C1 segment of cervical spinal cord (tissue), 14 donors: Measurements from ENCODE around the gene PRKAR1A.
"Not testable (repeated sequence)": the region's sequence is repeated elsewhere in the genome, so short reads cannot be mapped to it uniquely, and the experiment has no call there.

ENCODE experiments used
- DNase-seq, 14 donors: peaks; one replicate each; lab custom pipeline; 2025; lab: John Stamatoyannopoulos, UW

The PRKAR1A gene

DNA sequence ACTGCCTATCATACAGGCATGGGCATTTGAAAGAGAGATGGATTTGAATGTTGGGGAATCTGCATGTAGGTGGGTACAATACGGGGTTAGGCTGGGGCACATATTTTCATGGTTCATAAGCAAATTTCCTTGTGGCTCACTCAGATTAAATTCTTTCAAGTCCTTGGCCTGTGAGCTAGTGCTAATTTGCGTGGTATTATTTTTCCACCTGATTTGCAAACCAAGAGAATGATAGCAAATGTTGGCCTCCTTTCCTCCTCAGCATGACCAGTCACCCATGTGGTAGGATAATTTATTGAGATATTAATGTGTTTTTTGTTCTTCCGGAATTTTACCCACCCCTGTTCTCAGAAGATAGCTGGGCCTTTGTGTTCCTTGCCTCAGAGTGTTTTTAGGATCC, 66.0 kb downstream of the PRKAR1A start:
- no peak for DNase-seq

DNA sequence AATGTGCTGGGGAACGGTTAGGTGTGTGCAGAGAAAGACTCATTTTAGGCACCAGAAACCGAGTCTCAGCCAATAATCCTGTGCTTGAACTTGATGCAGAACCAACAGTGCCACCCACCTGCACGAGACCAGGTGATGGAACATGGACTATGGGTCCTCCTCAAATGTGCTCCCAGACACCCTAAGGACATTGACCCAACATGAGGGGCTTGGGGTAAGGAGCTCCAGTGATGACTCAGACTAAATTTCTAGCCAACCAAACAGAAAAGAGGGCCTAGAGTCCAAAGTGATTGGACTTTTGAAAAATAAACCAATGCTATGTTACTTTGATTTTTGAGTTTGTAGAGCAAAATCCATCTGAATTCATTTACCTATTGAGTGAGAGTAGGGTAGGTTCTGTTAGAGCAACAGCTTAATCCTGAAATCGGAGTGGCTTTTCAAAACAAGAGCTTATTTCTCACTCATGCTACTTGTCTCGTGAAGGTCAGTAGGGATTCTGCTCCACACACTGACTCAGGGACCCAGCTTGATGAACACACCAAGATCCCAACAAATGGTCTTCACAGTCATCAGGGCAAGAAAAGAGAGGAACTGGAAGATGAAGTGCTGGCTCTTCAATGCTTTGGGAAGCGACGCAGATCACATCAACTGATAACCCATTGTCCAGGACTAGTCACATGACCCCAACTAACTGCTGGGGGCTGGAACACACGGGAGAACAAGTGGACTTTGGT, 67.1 kb downstream of the PRKAR1A start:
- no peak for DNase-seq

DNA sequence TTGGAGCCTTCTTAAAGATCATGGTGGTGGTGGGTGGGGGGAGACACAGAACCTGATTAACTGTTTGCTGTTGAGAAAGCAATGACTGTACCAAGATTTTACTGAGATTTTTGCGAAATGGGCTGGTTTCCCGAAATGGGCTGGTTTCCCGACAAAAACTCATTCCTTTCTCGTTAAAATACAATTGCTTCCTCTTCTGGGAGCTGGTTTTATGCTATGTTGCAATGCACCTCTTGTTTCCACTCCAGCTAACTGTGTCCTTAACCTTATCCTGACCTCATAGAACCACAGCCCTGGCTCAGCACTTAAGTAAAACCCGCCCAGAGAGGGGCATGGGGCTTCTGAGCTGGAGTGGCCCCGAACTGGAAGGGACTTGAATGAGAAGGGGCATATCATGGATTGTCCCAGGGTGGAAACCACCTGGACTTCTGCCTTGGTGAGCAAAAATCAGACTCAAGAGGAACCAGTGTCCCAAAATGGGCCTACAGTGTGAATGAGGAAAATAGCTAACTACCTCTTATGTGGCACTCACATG, 68.1 kb downstream of the PRKAR1A start:
- peak in 2 of 14 donors; percentile 2 to 9 for DNase-seq

DNA sequence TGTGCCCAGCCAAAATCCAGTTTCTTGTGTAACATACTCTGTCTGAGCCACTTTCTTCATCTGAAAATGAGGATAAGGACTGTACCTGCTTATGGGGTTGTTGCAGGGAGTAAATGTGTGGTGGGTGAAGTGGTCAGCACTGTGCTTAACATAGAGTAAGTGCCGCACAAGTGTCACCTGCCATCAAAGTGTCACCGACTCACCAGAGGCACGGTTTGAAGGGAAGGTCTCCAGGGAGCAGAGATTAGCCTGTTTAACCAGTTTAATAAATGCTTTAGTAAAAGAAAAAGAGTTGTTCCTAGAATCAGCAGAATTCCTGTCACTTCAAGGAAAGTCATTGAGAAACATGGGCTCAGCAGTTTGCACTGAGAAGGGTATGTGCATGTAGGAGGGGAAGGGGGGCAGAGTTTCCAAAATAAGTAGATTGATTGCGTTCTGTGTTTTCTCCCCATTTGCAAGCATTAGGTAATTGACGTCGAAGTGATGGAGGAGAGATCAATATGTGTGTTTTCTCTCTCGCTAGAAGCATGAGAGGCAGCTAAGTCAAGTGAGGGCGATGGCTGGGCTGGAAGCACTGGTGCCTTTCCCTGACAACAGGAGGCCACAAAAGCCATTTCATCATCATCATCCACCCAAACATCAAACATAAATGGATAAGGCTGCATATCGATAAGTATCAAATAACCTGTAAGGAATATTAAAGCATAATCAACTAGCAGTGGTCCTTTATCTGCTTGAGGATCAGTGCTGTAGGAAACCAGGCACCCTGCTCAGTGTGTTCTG, 69.8 kb downstream of the PRKAR1A start:
- no peak for DNase-seq

DNA sequence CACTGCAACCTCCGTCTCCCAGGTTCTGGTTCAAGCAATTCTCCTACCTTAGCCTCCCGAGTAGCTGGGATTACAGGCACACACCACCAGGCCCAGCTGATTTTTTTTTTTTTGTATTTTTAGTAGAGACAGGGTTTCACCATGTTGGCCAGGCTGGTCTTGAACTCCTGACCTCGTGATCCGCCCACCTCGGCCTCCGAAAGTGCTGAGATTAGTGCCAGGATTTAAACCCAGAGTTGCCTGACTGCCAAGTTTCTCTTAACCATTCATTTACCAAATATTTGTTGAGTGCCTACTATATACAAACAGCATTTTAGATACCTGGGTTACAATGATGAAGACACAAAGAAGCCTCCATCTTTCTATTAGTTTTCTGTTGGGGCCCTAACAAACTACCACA, 70.6 kb downstream of the PRKAR1A start:
- not testable (repeated sequence) for DNase-seq

DNA sequence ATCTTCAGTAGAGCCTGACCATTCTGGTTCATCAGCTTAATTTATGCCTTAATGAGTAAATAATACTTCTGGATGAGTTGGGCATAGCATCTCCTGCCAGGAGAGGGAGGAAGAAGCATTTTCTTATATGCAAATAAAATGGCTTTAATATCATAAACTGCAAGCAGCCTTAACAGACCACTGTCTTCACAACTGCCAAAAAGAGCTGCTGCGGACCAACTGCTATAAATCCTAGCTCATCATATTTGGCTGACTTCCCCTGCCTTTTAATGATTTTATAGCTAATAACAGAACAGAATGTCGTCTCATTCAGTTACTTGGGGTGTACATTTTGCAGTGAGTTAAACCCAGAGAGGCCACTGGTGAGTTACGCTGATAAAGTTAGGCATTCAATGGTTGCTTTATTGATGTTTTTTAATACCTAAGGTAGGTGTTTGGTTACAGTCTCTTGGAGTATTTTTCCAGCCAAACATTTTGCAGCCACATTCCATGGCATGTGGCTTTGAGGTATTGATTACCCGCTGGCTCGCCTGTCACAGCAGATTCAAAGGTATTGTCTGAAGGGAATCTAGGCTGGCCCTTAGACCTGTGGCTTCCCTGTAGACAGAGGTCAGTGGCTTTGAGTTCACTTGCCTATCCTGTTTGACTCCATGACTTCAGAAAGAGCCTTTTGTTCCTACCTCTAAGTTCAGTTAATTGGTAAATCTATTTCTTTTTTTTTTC, 72.5 kb downstream of the PRKAR1A start:
- DNase-seq = no peak

DNA sequence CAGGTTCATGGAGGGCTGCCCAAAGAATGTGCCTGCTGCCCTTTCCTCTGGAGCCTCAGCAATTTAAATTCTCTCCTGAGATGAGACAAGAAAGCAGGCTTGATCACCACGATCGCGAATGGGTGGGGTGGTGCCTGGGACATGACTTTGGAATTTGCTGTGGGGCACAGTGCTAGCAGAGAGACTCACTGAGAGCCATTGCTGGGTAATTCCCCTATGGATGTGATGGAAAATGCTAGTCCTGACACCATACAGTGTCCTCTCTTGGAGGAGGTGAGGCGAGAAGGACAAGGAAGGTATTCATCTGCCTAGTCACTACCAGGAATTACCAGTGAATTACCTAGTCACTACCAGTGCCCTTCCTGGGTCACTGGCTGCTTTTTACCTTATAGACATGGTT, 73.4 kb downstream of the PRKAR1A start:
- no peak for DNase-seq

DNA sequence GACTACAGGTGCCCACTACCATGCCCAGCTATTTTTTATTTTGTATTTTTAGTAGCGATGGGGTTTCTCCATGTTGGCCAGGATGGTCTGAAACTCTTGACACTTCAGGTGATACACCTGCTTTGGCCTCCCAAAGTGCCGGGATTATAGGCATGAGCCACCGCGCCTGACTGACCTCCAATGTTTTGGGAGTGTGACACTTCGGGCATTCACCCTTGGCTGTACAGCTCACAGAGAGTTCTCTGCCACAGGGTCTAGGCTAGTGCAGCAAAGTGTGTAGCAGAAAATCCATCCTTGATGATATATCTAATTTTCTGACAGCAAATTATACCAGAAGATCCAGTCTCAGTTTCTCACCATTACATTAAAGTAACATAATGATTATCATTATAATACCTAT, 74.8 kb downstream of the PRKAR1A start:
- DNase-seq = no peak

DNA sequence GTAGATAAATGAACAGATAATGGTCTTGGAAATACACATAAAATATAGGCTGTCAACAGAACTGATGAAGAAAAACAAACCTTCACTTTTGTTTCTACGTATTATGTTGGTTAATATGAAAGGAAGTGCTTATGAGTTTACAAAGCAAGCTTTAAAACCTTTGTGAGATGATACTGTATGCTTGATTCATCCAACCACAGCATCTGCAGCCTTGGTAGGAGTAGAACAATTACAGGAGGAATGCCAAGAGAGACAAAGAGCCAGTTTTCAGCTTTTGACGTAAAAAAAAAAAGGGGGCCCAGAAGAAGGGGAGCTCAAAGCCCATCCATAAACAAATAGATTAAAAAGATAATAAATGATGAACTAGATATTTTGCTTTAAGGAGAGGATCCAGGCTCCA, 75.6 kb downstream of the PRKAR1A start:
- DNase-seq = no peak

DNA sequence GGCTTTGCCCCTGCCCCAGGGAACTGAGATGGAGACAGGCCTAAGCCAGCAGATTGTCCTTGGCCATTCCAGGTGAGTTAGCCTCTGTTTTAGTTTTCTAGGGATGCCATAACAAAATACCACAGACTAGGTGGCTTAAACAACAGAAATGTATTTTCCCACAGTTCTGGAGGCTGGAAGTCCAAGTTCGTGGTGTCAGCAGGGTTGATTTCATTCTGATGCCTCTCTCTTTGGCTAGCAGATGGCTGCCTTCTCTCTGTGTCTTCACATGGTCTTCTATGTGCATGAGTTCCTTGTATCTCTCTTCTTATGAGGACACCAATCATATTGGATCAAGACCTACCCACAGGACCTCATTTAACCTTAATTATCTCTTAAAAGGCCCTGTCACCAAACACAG, 76.1 kb downstream of the PRKAR1A start:
- no peak for DNase-seq

DNA sequence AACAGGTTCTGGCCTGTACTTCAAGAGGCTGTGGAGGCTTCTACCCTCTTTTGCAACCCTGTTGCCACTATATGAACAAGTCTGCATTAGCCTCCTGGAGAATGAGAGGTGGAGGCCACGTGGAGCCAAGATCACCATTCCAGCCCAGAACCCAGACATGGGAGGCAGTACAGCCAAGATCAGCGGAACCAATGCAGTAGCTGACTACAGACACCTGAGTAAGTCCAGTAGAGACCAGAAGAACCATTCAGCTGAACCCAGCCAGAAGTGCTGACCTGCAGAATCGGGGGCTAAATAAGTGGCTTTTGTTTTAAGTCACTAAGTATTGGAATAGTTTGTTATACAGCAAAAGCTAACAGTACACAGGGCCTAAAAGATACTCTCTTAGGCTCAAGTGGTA, 76.9 kb downstream of the PRKAR1A start:
- no peak for DNase-seq

DNA sequence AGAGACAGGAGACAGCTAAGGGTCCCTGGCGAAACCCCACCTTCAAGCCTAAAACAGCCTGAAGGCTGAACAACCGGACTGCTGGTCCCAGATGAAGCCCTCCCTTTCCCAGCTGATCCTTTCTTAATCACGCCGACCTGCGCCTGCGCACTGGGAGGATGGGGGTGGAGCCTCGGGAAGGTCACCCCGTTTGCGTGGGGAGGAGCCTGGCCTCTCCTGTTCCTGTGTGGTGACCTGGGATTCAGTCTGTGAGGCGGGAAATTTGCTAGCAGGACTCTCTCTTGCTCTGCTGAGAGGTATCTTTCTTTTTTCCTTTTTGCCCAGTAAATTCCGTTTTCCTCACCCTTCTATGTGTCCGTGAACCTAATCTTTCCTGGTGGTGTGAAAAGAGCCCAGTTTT, 79.4 kb downstream of the PRKAR1A start:
- peak in 2 of 14 donors; percentile 2 to 15 for DNase-seq

DNA sequence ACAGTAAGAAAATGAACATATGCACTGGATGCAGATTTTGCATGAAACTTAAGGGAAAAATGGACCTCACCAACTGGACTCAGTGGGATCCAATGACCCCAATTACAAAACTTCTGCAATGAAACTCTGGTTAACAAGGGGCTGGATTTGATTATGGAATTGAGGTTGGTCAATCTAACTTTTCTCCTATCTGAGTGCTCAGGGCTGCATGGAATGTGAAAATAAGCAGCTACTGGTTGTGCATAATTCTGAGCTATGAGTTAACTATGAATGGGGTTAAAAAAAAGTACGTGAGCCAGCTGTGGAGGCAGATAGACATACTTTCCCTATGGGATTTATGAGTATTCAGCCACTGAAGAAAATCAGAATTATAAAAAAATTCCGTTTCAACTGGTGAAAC, 79.8 kb downstream of the PRKAR1A start:
- DNase-seq = no peak

DNA sequence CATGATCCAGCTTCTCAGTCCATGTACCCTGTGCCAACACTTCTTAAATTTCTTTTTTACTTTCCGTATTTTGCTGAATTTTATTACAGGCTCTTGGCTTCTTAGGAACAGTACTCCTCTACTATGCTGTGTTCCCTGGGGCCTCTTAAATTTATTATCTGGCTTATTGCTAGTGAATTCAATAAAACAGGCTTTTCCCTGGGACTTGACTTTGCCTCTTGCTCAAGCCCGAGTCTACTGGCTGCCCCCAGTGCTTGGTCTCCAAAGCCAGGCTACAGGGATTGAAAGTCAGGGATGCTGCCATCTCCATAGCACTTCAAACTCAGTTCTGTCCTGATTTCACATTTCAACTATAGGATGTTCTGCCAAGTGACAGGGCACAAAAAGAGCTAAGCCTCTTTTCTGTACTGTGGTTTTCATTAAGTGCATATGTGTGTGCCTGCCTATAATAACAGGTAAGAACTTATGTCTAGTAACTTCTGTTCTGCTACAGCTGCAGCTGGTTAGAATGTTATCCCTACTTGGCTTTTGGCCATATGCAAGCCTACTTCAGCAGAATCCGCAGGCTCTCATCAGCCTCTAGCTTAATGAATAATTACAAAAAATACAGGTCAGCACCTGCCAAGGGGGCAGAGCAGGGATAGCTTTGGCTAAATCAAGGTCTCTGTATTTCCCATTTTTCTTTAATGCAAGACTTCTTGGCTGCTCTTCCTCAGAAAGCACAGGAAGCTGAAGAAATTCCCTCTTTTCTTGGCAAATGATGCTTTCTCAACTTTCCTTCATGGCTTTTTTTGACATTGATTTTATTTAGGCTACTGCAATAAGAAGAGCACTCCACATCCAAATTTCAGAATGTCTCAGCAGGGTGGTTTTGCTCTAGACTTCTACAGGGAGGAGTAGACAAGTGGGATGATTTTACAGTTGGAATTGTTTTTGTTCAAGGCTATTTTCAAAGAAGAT, 80.7 kb downstream of the PRKAR1A start:
- DNase-seq = no peak

DNA sequence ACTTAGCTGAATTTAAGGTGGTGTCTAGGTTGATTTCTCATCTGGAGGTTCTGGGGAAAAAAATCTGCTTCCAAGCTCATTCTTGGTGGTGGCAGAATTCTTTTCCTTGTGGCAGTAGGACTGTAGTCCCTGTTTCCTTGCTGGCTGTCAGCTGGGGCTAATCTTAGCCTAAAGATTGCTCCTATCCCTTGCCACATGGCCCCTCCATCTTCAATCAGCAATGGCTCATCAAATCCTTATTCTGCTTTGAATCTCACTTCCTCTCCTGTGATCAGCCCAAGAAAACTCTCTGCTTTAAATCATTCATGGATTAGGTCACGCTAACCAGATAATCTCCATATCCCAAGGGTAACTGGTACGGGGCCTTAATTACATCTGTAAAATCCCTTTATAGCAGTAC, 82.3 kb downstream of the PRKAR1A start:
- DNase-seq = no peak

DNA sequence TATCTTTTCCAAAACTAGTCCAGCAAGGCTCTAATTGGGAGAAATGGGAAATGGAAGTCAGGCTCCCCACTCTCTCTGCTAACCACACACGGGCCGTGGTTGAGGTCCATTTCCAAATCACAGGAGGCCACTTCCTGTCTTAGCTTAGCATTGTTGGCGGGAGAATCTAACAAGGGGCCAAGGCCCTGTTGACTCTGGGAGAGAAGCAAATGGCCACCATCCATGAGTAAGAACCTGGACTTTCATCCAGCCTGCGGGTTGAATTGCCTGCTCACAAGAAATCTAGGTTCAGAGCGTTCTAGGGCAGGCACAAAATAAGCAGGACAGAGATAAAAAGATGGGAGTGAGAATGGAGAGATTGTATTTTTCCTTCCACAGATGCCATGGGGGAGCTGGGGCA, 83.3 kb downstream of the PRKAR1A start:
- no peak for DNase-seq

DNA sequence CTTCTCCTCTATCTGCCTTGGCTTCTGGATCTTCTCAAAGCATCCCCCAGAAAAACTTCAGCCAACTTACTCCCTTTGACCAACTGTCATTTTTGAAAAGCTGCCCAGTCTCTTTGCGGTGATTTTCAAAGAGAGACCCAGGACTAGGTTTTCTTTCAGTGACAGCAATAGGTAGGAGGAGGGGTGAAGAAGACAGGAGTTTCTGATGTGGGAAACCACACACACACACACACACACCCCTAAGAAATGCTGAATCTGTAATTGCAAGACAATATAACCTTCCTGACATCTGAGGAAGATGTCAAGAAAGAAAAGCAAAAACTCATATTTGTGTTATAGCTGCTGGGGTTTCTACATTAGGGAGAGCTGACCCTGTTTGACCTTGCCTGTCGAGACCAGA, 83.8 kb downstream of the PRKAR1A start:
- no peak for DNase-seq

DNA sequence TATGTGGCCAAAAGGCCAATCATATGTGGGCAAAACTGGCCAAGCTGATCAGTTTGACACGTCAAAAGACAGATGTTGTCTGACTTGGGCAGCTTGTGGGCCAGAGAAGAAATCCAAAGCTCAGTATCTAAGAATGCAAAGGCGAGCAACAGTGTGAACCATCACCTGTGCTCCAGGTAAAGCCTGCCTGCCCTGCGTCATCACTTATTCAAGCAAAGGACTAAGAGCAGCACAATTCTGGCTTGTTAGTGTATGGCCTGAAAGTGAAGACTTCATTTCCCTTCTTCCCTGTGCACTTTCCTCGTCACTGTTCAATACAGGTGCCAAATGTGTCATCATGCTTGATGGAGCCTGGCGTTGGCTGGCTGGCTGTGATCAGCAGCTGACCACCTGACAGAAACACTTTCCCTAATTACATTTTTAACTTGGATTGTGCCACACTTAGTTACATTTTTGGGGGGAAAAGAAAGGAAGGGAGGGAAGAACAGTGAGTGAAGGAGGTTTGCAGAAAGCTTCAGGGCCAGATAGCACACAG, 84.2 kb downstream of the PRKAR1A start:
- DNase-seq = no peak

DNA sequence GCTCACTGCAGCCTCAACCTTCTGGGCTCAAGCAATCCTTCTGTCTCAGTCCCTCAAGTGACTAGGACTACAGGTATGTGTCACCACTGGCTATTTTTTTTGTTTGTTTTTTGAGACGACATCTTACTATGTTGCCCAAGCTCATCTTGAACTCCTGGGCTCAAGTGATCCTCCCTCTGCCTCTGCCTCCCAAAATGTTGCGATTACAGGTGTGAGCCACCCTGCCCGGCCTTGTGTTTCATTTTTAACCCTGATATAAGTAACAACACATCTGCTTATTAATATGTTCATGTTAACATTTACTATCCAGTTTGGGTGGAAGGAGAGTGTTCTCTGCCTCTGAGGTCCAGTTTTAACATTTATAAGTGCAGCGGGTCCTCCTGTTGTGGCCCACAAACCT, 85.8 kb downstream of the PRKAR1A start:
- DNase-seq = no peak

DNA sequence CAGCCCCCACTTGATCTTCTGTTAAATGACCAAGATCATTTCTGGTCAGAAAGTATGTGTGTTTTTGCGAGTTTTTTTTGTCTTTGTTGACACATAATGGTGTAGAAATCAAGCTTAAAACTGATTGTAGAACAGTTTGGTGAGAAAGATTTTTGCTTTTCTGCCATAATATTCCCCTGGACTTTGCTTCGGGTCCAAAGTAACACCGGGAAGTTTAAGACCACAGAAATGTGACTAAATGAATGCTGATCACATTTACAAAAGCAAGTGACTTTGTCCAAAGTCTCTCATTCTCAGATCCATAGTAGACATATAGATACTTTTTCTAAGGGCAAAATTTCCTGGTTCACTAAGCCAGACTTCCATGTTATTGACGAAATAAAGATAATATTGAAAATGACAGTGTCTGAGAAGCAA, 86.3 kb downstream of the PRKAR1A start:
- DNase-seq = no peak

DNA sequence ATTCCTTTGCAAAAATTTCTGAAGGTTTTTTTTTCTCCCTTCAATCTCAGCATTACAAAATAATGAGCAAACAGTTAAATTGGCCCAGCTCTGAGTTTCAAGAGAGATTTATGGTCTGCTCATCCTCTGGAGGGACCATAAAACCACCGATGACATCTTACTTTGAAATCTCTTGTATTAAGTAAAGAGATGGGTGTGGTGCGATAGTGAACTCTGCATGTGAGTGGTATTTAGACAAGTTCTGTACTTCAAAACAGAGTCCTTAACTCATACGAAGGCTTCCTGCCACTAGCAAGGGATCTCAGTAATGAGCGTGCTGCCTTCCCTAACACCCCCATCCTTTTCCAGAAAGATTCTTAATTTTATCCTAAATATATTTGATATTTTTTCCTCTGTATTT, 86.9 kb downstream of the PRKAR1A start:
- DNase-seq = no peak
